HEK293 (cell line): ENCODE measurements around the gene STX10.
"Not testable (repeated sequence)": the region's sequence is repeated elsewhere in the genome, so short reads cannot be mapped to it uniquely, and the experiment has no call there.

ENCODE experiments used
- CTCF ChIA-PET: fragments of 350-600 bp; formaldehyde crosslinking; extraction: SDS; loops from one replicate; lab custom pipeline; 2021; ENCODE audit warnings: antibody characterized with exemption; lab: Yijun Ruan, JAX
- POLR2A ChIA-PET: fragments of 300-600 bp; formaldehyde crosslinking; extraction: SDS; loops from one replicate; lab custom pipeline; 2020; ENCODE audit warnings: antibody characterized with exemption, inconsistent platforms; lab: Yijun Ruan, JAX
- H3K27ac ChIP-seq: fragments of 200-500 bp; sonication (Bioruptor generic); 2 replicates; pipeline ENCODE4 v1.5.1; 2014; ENCODE audit warnings: low read depth, low read length, control low read depth, inconsistent platforms; ENCODE audit errors: extremely low read depth
- H3K36me3 ChIP-seq, 2 experiments: fragments of 200-500 bp in 1 of 2; sonication (Bioruptor generic) in 1 of 2; 1 replicate in 1 of 2; 2 replicates in 1 of 2; pipeline ENCODE4 v1.5.1; 2014 to 2017; ENCODE audit warnings: inconsistent platforms in 2 of 2, low read length in 2 of 2; ENCODE audit not compliant: control insufficient read depth in 2 of 2, insufficient read depth in 1 of 2
- H3K4me1 ChIP-seq: fragments of 200-500 bp; sonication (Bioruptor generic); 2 replicates; pipeline ENCODE4 v1.5.1; 2014; ENCODE audit warnings: mild to moderate bottlenecking, low read length, inconsistent platforms; ENCODE audit not compliant: control insufficient read depth, insufficient read depth
- H3K4me3 ChIP-seq: 2 replicates; pipeline ENCODE4 v1.5.1; 2011; ENCODE audit warnings: low read depth, mild to moderate bottlenecking, control low read depth, low read length, moderate library complexity
- H3K9me3 ChIP-seq: fragments of 200-500 bp; sonication (Bioruptor generic); 2 replicates; pipeline ENCODE4 v1.5.1; 2014; ENCODE audit warnings: low read depth, low read length, inconsistent platforms; ENCODE audit not compliant: control insufficient read depth, insufficient read depth
- EGR2 ChIP-seq: fragments of 450-650 bp; formaldehyde crosslinking; IDR thresholded peaks from 2 replicates; pipeline ENCODE4 v1.5.1; 2016; ENCODE audit warnings: low read depth, missing biosample characterization, missing genetic modification characterization
- GLIS1 ChIP-seq: fragments of 450-650 bp; formaldehyde crosslinking; IDR thresholded peaks from 2 replicates; pipeline ENCODE4 v1.5.1; 2016; ENCODE audit warnings: missing biosample characterization, missing genetic modification characterization
- SP2 ChIP-seq: fragments of 450-650 bp; formaldehyde crosslinking; IDR thresholded peaks from 2 replicates; pipeline ENCODE4 v1.5.1; 2016; ENCODE audit warnings: missing biosample characterization, missing genetic modification characterization
- ZEB2 ChIP-seq: fragments of 450-650 bp; formaldehyde crosslinking; IDR thresholded peaks from 2 replicates; pipeline ENCODE4 v1.5.1; 2016; ENCODE audit warnings: missing biosample characterization, missing genetic modification characterization
- ZFHX2 ChIP-seq: fragments of 450-650 bp; formaldehyde crosslinking; conservative IDR thresholded peaks from 2 replicates; pipeline ENCODE4 v1.5.1; 2016; ENCODE audit warnings: missing biosample characterization, missing genetic modification characterization
- ZNF324 ChIP-seq: fragments of 450-650 bp; formaldehyde crosslinking; IDR thresholded peaks from 2 replicates; pipeline ENCODE4 v1.5.1; 2016; ENCODE audit warnings: missing biosample characterization, missing genetic modification characterization
- ZNF366 ChIP-seq: fragments of 450-650 bp; formaldehyde crosslinking; conservative IDR thresholded peaks from 2 replicates; pipeline ENCODE4 v1.5.1; 2016; ENCODE audit warnings: missing biosample characterization, missing genetic modification characterization
- ZNF529 ChIP-seq: fragments of 450-650 bp; formaldehyde crosslinking; IDR thresholded peaks from 2 replicates; pipeline ENCODE4 v1.5.1; 2017; ENCODE audit warnings: missing genetic modification characterization, missing biosample characterization; ENCODE audit not compliant: insufficient replicate concordance
- ZNF596 ChIP-seq: fragments of 450-650 bp; IDR thresholded peaks from 2 replicates; pipeline ENCODE4 v1.5.0; 2018; ENCODE audit warnings: missing biosample characterization, mild to moderate bottlenecking, missing genetic modification characterization, moderate library complexity
- TF ChIP-seq, protein P1 (sequence below): fragments of 450-650 bp; formaldehyde crosslinking; IDR thresholded peaks from 2 replicates; pipeline ENCODE4 v1.5.1; 2016; ENCODE audit warnings: missing biosample characterization, missing genetic modification characterization
- TF ChIP-seq, protein P2 (sequence below): fragments of 450-650 bp; formaldehyde crosslinking; IDR thresholded peaks from 2 replicates; pipeline ENCODE4 v1.5.1; 2016; ENCODE audit warnings: missing biosample characterization, missing genetic modification characterization
- TF ChIP-seq, protein P3 (sequence below): fragments of 450-650 bp; formaldehyde crosslinking; IDR thresholded peaks from 2 replicates; pipeline ENCODE4 v1.5.1; 2016; ENCODE audit warnings: missing biosample characterization, missing genetic modification characterization

Gene STX10

DNA sequence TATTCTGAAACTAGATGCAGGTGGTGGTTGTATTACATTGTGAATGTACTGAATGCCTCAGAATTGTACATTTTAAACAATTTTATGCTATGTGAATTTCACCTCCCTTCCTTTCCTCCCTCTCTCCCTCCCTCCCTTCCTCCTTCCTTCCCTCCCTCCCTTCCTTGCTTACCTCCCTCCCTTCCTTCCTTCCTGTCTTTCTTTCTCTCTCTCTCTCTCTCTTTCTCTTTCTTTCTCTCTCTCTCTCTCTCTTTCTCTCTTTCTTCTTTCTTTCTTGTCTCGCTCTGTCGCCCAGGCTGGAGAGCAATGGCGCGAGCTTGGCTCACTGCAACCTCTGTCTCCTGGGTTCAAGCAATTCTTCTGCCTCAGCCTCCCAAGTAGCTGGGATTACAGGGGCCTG lies 37.2 kb upstream of the STX10 start:
- no peaks in the 10 kb centered on the region for H3K36me3 ChIP-seq
- no peak for TF ChIP-seq ZFHX2 (tag by site-specific recombination)
- TF ChIP-seq ZNF324 (tag by site-specific recombination), result no peak
- peak; percentile 85 for TF ChIP-seq ZNF366
- peak; percentile 75 for TF ChIP-seq ZNF596
- TF ChIP-seq, all 188 proteins: peak for 2
- no peak overlapping the region for H3K27ac ChIP-seq
- no peaks in the 10 kb centered on the region for H3K4me1 ChIP-seq
- H3K9me3 ChIP-seq, result no peaks in the 10 kb centered on the region
- ChIA-PET CTCF (interaction anchor here (0.6 kb wide), 1 partner anchor 31 kb away, joined by 3 read pairs; no protein-coding TSS in a partner anchor), POLR2A (interaction anchor here (0.6 to 2.2 kb wide), 2 partner anchors 35 to 241 kb away, joined by 3 to 11 read pairs; no protein-coding TSS in a partner anchor)
- H3K4me3 ChIP-seq, result no peak overlapping the region

DNA sequence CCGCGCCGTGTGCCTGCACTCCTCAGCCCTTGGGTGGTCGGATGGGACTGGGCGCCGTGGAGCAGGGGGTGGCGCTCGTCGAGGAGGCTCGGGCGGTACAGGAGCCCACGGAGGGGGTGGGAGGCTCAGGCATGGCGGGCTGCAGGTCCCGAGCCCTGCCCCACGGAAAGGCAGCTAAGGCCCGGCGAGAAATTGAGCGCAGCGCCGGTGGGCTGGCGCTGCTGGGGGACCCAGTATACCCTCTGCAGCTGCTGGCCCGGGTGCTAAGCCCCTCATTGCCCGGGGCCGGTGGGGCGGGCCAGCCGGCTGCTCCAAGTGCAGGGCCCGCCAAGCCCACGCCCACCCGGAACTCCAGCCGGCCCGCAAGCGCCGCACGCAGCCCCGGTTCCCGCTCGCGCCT lies 36.5 kb upstream of the STX10 start:
- H3K36me3 ChIP-seq, H3K4me1 ChIP-seq, H3K4me3 ChIP-seq, H3K27ac ChIP-seq, H3K9me3 ChIP-seq: not testable (repeated sequence)
- POLR2A ChIA-PET, result interaction anchor here (2.2 kb wide), 1 partner anchor 34 kb away, joined by 11 read pairs; no protein-coding TSS in a partner anchor
- CTCF ChIA-PET, result interaction anchor here (0.6 kb wide), 1 partner anchor 37 kb away, joined by 8 read pairs; no protein-coding TSS in a partner anchor

DNA sequence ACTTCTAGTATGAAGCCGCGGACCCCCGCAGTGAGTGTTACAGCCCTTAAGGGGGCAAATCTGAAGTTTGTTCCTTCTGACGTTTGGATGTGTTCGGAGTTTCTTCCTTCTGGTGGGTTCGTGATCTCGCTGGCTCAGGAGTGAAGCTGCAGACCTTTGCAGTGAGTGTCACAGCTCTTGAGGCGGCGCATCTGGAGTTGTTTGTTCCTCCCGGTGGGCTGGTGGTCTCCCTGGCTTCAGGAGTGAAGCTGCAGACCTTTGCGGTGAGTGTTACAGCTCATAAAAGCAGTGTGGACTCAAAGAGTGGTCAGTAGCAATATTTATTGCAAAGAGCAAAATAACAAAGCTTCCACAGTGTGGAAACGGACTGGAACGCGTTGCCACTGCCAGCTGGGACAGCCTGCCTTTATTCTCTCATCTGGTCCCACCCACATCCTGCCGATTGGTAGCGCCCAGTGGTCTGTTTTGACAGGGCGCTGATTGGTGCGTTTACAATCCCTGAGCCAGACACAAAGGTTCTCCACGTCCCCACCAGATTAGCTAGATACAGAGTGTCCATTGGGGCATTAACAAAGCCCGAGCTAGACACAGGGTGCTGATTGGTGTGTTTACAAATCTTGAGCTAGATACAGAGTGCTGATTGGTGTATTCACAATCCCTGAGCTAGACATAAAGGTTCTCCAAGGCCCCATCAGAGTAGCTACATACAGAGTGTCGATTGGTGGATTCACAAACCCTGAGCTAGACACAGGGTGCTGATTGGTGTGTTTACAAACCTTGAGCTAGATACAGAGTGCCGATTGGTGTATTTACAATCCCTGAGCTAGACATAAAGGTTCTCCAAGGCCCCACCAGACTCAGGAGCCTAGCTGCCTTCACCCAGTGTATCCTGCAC lies 35.8 kb upstream of the STX10 start:
- H3K36me3 ChIP-seq, H3K4me1 ChIP-seq, H3K4me3 ChIP-seq, H3K27ac ChIP-seq, H3K9me3 ChIP-seq: not testable (repeated sequence)
- ChIA-PET POLR2A (interaction anchor here (2.2 kb wide), 1 partner anchor 33 kb away, joined by 11 read pairs; no protein-coding TSS in a partner anchor), CTCF (interaction anchor here (0.6 kb wide), 1 partner anchor 37 kb away, joined by 8 read pairs; no protein-coding TSS in a partner anchor)
- peak; percentile 36 for TF ChIP-seq SP2

DNA sequence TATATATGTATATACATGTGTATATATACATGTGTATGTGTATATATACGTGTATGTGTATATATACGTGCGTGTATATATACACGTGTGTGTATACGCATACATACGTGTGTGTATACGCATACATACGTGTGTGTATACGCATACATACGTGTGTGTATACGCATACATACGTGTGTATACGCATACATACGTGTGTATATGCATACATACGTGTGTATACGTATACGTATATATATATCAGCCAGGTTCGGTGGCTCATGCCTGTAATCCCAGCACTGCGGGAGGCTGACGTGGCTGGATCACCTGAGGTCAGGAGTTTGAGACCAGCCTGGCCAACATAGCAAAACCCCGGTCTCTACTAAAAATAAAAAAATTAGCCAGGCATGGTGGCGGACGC lies 34.8 kb upstream of the STX10 start:
- CTCF ChIA-PET, result interaction anchor here (0.5 to 0.7 kb wide), 2 partner anchors 29 to 43 kb away, joined by 3 to 5 read pairs; no protein-coding TSS in a partner anchor
- H3K9me3 ChIP-seq, H3K4me1 ChIP-seq, POLR2A ChIA-PET, H3K27ac ChIP-seq, H3K36me3 ChIP-seq, H3K4me3 ChIP-seq: not testable (repeated sequence)

DNA sequence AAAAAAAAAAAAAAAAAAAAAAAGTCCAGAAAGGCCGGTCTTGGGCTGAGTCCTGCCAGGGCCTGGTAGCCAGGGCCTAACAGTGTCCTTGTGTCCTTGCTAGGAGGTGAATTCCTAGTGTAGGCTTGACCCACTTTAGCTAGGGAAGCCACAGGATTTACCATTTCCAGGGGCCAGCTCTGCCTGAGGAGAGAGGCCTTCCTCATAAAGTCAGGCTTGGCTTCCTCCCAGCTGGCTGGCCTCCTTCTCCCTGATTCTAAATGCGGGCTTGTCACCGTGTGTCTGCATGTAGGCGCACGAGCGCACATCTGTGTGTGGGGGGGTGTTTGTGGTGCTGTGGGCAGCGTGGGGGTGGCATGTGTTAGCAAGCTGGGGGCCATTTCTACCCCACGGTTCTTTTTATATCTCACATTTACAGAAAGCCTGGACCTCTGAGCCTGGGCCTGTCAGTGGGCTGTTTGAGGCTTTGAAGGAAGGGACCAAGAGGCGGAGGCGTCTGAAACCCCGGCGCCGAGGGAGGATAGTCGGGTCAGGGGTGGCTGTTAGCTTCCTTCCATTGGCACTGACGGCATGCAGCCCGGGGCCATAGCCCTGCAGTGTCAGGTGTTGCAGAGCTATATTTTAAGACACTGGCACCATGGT lies 31.7 kb upstream of the STX10 start:
- Histone ChIP-seq H3K4me3 (no peak overlapping the region), H3K27ac (peak overlapping the region; percentile 17), H3K36me3 (no peaks in the 10 kb centered on the region), H3K4me1 (no peaks in the 10 kb centered on the region; the same call in 1 of the 2 replicates), H3K9me3 (no peaks in the 10 kb centered on the region)
- TF ChIP-seq, protein P1, sequence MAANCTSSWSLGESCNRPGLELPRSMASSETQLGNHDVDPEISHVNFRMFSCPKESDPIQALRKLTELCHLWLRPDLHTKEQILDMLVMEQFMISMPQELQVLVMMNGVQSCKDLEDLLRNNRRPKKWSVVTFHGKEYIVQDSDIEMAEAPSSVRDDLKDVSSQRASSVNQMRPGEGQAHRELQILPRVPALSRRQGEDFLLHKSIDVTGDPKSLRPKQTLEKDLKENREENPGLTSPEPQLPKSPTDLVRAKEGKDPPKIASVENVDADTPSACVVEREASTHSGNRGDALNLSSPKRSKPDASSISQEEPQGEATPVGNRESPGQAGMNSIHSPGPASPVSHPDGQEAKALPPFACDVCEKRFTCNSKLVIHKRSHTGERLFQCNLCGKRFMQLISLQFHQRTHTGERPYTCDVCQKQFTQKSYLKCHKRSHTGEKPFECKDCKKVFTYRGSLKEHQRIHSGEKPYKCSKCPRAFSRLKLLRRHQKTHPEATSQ (tag by site-specific recombination), result no peak
- TF ChIP-seq ZEB2 (tag by site-specific recombination) (no peak), EGR2 (tag by site-specific recombination) (peak; percentile 99), GLIS1 (tag by site-specific recombination) (peak; percentile 84), ZFHX2 (tag by site-specific recombination) (peak; percentile 99), ZNF529 (no peak)
- TF ChIP-seq, protein P2, sequence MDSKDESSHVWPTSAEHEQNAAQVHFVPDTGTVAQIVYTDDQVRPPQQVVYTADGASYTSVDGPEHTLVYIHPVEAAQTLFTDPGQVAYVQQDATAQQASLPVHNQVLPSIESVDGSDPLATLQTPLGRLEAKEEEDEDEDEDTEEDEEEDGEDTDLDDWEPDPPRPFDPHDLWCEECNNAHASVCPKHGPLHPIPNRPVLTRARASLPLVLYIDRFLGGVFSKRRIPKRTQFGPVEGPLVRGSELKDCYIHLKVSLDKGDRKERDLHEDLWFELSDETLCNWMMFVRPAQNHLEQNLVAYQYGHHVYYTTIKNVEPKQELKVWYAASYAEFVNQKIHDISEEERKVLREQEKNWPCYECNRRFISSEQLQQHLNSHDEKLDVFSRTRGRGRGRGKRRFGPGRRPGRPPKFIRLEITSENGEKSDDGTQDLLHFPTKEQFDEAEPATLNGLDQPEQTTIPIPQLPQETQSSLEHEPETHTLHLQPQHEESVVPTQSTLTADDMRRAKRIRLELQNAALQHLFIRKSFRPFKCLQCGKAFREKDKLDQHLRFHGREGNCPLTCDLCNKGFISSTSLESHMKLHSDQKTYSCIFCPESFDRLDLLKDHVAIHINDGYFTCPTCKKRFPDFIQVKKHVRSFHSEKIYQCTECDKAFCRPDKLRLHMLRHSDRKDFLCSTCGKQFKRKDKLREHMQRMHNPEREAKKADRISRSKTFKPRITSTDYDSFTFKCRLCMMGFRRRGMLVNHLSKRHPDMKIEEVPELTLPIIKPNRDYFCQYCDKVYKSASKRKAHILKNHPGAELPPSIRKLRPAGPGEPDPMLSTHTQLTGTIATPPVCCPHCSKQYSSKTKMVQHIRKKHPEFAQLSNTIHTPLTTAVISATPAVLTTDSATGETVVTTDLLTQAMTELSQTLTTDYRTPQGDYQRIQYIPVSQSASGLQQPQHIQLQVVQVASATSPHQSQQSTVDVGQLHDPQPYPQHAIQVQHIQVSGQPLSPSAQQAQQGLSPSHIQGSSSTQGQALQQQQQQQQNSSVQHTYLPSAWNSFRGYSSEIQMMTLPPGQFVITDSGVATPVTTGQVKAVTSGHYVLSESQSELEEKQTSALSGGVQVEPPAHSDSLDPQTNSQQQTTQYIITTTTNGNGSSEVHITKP (tag by site-specific recombination), result peak; percentile 31; the same call in 1 of the 2 replicates
- TF ChIP-seq, protein P3, sequence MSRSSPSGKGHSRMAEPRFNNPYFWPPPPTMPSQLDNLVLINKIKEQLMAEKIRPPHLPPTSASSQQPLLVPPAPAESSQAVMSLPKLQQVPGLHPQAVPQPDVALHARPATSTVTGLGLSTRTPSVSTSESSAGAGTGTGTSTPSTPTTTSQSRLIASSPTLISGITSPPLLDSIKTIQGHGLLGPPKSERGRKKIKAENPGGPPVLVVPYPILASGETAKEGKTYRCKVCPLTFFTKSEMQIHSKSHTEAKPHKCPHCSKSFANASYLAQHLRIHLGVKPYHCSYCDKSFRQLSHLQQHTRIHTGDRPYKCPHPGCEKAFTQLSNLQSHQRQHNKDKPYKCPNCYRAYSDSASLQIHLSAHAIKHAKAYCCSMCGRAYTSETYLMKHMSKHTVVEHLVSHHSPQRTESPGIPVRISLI (tag by site-specific recombination), result peak; percentile 78; the same call in 1 of the 2 replicates
- ChIA-PET POLR2A (interaction anchor here (0.6 to 2.6 kb wide), 9 partner anchors 13 to 955 kb away, joined by 3 to 18 read pairs (median 4); no protein-coding TSS in a partner anchor), CTCF (interaction anchor here (0.6 to 2.5 kb wide), 7 partner anchors 9 to 253 kb away, joined by 3 to 13 read pairs (median 3); no protein-coding TSS in a partner anchor)
